ENCODE data around the gene OFD1.

DNA sequence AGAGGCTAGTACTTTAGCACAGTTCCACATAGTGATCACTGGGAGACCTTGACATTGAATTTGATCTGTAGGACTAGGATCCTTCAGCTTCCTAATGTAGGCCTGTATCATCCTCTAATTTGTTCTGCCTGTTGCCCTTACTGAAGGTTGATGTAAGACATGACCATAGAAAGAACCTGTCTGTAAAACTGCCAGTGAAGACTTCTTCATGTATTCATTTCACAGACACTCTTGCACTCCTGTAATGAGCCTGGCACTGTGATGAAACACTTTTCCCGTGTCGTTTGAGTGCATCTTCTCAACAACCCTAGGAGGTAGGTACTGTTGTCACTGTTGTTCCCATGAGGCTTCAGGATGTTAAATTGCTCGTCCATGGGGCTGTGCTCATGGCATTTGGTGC is 31.0 kb upstream of the OFD1 start:
- no peak for TF ChIP-seq POLR2A (IDR thresholded peaks at IDR 0.05)
- TF ChIP-seq, protein P1, sequence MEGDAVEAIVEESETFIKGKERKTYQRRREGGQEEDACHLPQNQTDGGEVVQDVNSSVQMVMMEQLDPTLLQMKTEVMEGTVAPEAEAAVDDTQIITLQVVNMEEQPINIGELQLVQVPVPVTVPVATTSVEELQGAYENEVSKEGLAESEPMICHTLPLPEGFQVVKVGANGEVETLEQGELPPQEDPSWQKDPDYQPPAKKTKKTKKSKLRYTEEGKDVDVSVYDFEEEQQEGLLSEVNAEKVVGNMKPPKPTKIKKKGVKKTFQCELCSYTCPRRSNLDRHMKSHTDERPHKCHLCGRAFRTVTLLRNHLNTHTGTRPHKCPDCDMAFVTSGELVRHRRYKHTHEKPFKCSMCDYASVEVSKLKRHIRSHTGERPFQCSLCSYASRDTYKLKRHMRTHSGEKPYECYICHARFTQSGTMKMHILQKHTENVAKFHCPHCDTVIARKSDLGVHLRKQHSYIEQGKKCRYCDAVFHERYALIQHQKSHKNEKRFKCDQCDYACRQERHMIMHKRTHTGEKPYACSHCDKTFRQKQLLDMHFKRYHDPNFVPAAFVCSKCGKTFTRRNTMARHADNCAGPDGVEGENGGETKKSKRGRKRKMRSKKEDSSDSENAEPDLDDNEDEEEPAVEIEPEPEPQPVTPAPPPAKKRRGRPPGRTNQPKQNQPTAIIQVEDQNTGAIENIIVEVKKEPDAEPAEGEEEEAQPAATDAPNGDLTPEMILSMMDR (IDR thresholded peaks at IDR 0.05): no peak

Measured in body of pancreas (tissue), 4 donors.